ENCODE measurements around the gene SIRT7.
A peak's percentile ranks its signal among the peaks of the same experiment; 100 is the strongest.

SIRT7 gene

DNA sequence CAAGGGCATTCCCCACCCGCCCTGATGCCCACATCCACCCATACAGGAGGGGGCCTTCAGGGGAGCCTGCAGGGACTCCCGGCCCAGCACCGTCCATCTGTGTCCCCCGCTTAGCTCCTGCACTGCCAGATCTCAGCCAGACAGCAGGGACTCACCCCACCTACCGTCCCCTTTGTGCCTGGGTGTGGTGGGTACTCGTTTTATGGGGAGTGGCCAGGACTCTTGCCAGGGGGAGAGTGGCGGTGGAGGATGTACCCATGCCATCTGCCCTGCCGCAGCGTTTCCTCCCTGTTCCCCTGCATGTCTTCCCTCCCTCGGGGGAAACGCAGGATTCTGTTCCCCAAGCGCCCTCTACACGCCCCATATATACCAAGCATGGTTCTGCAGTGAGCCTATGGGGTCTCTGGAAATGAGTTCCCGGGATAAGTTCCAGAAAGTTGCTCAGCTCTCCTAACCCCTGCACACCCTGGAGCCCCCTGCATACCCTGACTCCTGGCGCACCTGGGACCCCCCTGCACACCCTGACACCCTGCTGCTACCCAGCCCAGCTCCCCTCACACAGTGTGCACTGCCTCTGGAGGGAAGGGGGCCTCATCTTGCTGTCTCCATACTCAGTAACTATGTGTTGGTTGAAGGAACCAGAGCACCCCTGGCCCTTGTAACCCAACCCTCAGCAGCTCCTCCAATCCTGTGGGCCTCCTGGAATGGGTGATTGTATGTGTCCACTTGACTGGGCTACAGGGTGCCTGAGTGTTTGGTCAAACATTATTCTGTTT is 13.8 kb upstream of the SIRT7 start:
- DNase-seq, result no peak

DNA sequence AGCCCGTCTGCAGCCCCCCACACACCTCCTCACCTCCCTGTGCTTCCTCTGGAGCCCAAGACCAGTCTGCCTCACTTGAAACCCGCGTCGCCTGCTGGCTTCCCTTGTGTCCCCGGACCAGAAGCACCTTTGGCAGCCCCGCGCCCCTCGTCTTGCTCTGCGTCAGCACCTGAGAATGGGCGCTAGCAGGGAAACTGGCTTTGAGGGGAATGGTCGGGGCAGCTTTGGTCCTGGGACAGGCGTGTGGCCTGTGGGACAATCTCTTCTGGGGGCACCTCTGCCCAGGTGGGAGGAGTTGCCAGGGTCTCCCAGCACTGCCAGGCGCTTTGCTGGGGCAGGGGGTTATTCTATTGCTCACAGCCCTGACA is 13.2 kb upstream of the SIRT7 start:
- no peak for DNase-seq

DNA sequence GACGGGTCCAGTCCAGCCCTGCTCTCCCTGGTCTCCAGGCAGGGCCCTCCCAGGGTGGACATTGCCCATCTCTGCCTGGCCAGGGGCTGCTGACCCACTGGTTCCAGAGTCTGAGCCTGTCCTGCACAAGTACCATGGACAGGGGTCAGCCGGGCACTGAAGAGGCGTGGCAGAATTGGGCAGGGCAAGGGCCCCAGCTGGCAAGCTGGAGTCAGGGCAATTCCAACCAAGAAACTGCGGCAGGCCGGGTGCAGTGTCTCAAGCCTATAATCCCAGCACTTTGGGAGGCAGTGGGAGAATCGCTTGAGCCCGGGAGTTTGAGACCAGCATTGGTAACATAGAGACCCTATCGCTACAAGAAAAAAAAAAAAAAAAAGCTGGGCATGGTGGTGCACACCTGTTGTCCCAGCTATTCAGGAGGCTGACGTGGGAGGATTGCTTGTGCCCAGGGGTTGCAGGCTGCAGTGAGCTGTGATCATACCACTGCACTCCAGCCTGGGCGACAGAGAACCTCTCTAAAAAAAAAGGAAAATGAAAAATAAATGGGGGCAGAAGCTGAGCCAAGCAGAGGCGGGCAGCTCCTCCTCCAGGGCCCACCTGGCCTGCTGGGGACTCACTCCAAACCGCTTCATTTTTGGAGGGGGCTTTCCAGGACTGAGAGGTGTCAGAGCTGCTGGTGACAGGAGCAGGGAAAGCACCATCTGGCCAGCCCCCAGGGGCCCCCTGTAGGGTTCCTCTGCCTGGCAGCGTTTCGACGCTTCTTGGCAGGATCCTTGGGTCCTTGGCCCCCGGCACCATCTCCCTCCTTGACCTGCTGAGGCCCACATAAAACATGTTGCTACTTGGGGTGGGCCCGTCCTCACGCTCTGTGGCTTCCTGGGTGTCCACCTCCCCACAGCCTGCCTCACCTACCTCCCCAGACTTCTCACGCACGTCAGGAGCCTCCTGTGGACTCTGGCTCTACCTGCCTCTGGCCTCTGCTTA is 12.5 kb upstream of the SIRT7 start:
- DNase-seq, result no peak

DNA sequence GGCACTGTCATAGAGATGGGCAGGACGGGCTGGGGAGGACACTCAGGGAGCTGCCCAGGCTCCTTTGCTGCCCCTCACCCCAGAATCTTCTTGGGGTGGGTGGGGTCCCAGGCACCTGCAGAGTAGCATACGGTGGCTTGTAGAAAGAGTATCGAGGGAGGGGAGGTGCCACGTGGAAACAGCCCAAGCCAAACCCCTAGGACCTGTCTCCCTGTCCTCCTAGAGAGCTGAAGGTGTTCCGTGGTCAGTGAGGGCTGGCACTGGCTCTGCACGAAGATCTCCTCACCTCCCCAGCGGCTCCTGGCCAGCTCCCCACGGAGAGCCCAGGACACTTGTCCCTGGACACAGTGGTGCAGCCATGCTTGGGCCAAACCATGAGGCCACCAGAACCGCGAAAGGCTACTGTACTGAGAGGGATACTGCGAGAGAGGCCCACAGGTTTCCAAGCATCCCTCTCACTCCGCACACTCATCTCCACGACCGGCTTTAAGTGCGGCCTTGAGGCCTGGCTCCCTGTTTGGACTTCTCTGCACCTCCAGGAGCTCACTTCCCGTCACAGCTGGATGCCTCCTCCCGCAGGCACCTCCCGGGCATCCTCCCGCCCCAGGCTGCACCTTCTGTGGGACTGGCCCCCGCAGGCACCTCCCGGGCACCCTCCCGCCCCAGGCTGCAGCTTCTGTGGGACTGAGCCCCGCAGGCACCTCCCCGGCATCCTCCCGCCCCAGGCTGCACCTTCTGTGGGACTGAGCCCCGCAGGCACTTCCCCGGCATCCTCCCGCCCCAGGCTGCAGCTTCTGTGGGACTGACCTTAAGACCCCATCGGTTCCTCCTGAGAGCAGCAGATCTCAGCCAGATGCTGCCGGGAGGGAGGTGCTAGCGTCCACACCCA is 11.5 kb upstream of the SIRT7 start:
- no peak for DNase-seq

DNA sequence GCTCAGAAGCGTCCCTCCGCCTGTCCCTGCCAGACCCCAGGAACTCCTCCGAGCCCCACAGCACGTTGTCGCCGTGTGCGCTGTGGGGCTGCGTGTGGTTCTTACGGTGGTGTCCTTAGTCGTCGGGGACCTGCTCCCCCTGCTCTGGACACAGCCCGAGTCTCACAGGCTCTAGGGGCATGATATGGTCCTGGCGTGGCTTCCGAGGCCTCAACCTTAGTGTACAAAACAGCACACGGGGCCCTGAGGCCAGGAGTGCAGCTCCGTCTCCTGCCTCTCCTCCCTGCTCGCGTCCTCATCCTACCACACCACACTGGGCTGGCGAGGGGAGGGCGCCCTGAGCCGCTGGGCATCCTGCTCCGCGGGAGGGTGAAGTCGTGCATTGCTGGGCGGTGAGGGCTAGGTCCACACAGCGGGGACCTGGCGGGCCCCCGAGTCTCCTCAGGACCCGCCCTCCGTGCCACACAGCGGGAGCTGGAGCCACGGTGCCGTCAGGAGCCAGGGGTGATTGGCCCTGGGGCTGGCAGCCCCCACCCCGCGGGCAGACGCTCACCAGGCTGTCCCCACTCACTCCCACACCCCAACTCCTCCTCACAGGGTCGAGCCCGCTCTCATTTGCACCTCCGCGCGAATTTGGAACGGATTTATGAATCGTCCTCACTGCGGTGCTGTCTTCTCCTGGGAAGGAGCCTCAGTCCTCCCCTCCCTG is 10.7 kb upstream of the SIRT7 start:
- no peak for DNase-seq

DNA sequence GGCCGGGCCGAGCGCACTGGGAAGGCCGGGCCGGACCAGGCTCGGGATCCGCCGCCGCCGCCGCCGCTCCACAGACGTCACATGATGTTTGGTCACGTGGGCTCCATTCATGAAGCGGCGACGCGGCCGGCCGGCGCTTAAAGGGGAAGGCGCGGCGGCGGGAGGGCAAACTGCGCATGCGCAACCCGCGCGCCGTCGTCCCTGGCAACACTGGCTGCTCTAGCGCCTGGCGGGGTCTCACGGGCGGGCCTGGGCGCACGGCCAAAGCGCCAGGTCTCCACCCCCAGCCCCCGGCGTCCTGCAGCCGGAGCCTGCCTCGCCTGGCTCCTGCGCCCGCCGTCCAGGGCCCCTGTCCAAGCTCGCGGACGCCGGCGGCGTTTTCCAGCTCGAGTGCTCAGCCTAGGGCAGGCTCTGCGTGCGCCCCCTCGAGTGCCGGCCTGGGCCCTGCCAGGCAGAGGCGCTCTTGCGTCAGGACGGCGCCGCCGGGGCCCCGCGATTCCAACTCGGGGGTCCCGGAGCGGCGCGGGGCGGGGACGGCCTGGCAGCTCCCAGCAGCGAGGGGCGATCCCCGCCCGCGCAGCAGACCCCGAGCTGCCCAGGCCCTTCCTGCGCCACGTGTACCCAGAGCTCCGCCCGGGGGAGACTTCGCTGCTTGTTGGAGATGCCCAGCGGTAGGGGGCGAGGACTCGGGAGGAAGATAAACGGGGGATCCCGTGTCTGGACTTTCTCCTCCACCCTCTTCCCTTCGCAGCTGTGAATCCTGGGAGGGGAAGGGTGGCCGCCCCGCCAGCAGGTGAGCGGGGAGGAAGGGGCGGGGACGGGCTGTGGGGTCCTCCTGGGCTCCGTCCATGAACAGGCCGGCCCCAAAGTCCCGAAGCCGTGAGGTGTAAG is 9.9 kb upstream of the SIRT7 start, which contains the start of gene MAFG:
Gene MAFG (minus strand): TSS at position 83 of the 891 bp plus-strand sequence. CDS start 4,550 bp downstream, outside the sequence.
- DNase-seq, result peak; percentile 91

DNA sequence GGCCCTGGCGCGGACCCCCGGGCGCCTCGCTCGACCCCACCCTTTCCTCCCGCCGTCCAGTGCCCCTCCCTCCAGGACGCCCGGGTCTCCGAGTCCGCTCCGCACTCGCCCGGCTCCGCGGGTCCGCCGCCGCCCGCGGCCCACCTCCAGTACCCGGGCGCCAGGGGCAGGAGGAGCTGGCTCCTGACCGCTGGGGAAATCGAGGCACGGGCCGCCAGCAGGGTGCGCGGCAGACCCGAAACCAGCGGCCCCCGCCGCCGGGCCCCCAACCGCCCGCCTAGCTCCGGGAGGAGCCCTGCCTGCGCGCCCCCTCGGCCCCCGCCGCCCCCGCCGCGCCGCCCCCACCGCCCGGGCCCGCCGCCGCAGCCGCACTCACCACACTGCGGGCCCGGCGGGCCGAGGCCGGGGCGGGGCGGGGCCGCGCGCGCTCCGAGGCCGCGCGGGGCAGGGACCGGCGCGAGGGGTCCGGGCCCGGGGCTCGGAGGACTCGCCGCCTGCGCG is 9.2 kb upstream of the SIRT7 start:
- DNase-seq, result no peak

DNA sequence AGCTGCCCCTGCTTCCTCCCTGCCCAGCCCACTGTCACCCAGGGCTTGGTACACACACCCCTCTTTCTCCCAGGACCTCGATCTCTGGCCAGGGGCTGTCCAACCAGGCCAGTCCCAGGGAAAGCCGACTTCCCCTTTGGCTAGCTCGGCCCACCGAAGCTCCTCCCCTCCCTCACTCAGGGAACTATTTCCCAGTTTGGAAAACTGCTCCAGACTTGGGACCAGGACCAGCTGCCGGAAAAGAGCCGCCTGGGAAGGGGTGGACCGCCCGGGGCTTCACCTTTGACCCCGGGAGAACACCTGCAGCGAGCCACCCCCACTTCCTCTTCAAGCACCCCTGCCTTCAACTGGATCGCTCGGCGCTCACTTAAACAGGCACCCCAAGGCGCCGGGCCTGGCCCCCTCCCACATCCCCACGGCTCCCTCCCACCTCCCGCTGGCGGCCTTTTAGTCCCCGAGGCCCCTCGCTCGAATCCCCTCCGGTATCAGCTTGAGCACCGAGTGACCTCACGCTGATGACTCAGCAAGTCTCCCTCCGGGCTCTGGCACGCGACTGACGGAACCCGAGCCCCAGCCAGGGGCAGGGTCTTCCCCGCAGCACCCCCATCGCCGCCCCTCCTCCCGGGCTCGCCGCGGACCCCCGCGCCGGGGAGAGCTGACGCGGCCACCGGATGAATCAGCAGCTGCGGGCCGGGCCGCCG is 8.6 kb upstream of the SIRT7 start:
- peak; percentile 17 for DNase-seq

DNA sequence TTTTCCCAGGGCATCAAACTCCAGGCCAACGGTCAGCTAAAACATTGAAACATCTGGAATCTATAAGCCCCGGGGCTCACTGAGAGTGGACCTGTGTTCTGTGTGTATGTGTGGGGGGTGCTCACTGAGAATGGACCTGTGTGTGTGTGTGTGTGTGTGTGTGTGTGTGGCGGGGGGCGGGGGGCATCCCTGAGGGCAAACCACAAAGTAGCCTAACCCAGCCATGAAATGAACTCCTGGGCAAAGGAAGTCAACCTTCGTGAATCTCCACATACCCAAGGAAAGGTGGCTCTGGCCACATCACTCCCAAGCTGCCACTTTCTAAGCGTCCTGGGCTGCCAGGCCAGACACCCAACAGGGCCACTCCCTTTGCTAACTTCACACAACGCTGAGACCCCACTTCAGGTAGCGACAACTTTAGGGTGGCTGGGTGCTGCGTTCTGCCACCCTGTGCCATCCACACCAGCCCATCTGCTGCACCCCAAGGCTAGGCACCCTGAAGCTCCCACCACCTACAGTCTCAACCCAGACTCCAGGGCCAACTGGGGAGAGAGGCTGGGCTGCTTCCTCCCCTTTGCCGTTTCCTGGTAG is 8.0 kb upstream of the SIRT7 start:
- no peak for DNase-seq

DNA sequence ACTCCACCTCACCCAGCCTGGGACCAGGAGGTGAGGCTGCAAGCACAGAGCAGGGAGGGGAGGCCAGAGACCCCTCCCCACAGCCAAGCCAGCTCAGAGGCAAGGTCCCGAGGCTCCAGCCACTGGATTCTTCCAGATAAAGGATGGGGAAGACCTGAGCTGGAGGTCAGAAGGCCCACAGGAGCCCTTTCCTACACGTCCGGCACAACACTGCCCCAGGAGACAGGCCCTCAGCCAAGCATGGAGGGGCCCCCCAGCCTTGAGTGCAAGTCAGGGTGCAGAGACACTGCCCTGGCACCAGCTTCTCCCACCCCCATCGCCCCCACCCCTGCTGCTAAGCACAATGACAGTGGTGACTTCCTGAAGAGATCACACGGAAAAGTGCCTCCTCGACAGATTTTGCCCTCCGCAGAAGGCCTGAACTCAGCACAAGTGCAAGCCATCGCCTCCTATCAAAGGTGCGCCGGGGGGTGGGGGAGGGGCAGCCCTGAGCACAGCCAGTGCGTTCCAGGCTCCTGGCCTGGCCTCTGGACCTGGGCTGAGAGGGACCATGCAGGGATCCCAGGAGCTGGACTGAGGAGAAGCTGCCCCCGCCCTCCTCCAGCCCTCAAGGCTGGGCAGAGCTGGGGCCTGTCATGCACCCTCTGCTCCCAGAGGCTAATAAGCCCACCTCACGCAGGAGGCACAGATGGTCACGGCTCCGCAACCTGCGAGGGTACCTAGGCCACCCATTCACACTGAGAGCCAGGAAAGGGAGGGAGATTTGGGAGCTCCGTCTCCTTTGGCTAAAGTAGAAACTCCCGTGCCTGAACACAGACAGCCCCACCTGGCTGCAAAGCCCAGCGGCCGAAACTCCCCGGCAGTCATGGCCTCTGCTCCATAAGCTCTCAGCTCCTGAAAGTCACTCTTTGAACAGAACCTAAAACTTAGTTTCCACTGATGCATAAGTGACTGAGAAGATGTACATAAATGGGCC is 6.9 kb upstream of the SIRT7 start:
- no peak for DNase-seq

DNA sequence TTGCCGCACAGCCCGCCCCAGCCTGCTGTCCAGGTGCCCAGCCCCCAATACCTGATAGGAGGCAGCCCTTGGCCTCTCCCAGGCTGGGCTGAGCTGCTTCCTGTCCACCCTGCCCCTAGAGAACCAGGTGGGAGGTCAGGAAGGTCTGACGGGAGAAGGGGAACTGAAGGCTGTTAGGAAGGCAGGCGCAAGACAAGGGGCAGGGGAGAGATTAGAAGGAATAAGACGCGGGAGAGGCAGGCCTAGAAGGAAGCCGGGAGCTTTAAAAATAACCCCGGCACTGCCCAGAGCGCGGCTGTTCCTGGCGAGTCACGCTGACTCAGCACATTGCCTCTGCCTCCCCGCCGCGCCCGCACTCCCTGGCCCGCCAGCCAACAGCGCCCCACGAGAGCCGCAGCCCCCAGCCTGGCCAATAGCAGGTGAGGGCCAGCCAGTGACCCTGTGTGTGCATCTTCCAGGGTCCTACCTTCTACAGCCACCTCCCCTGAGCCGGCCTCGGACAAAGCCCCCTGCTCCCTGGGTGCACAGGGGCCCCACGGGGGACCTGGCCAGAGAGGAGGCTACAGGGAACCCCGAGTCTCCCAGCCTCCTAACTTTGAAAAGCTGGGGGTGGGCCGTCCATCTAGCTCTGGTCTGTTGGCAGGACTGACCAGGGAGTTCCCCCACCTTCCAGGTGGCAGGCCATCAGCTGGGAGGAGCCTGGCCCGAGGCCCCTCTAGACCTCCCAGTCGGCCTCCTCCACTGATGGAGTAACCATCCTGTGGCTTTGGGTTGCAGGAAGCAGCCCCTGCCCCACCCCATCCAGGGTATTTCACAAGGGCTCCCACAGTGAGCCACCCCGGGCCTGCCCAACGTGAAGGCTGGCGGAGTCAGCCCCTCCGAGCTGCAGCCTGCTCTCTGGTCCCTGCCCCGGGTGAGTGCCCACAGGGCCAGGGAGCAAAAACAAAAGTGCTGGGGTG is 5.6 kb upstream of the SIRT7 start:
- DNase-seq, result peak; percentile 80

DNA sequence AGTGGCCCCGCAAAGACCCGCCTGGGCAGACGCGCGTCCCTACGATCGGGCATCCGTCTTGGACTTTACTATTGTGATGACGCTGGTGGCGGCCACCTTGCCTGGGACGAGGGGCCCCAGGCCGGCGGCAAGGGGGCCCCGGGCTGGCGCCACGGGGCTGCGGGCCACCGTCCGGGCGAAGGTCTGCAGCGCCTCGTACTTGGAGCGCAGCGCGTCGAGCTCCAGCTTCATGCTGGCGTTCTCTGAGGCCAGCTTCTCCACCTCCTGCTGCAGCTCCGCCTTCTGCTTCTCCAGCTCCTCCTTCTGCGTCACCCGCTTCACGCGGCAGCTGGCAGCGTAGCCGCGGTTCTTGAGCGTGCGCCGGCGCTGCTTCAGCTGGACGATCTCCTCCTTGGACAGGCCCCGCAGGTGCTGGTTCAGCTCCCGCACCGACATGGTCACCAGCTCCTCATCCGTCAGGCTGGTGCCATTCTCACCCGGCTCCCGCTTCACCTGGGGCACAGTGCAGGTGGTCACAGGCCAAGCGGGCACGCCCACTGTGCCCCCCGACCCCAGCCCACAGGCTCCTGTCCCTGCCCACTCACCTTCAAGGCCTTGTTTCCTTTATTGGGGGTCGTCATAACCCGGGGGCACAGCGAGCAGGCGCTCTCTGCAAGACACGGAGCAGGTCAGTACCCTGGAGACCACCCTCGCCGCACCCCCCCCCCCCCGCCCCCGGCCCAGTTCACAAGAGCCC is 4.8 kb upstream of the SIRT7 start:
- DNase-seq, result no peak

DNA sequence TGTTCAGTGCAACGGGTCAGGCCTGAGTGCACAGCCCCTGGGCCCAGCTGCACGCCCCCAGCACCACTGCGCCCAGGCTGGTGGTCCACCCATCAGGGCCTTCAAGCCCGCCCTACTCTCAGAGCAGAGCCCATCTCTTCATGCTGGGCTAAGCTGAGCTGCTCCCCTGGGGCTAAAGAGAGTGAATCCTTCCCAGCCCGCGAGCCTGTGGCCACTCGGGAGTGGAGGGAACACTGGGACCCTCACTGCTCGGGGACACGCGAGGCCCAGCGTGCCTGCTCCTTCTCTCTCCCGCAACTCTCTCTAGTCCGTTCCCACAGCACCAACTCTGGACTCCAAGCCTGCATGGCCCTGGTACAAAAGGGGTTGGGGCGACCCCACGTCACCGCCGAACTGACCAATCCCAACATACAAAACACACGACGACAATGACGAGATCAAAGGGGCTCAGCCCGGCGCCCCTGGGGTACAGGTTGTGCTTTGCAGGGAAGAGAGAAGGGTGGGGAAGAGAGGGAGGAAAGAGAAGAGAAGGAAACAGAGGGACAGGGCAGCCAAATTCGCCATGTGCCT is 4.1 kb upstream of the SIRT7 start:
- DNase-seq, result no peak

DNA sequence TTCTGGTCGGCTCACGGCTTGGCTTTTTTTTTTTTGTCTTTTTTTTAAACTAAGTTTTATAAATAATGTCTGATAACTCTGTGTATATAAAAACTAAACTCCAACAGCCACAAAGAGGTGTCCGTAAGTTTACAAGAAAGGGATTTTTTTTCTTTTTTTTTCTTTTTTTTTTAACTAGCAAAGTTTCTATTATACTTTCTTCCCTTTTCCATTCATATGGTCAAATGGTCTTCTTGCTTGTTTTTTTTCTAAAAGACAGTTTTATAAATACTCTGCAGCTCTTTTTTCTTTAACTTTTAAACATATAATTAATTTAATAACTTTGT is 3.5 kb upstream of the SIRT7 start:
- no peak for DNase-seq

DNA sequence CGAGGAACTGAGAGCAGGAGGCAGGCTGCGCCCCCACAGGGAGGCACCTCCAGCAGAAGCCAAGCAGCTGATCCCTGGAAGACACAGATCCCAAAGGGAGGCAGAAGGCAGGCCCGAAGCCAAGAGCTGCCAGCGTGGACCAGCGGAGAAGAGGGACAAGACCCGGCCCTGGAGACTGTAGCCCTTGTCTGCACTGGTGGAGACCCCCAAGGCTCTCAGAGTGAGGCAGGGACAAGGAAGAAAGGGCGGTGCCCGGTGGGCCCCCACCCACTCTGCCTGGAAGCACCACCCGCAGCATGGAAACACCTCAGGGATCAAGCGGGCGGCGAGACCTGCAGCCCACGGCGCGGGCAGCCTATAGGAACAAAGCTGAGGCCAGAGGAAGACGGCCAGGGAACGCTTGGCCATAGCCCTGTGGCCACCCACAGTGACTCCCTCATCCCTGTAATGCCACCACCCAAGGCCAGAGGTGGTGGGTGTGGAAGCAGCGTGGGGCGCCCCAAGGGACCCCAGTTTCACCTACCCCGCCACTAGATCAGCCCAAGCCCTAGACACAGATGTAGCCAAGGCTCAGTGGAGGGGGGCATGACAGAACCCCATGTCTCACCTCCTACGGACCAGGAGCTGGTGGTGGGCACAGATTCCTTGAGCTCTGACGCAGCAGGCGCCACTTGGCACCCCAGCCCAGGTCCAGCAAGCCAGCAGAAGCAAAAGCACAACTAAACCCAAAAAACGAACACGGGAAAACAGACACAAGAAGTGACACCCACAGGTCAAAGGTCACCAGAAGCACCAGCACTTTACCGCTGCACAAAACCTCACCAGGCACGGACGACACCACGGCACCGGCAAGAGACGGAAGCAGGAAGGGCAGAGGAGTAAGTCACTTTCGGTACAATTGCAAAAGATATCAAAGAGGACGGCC is 2.9 kb upstream of the SIRT7 start:
- no peak for DNase-seq
